ENCODE measurements around the gene RHOH. TPM values are rescaled to one million over a fixed set of nuclear protein-coding genes. Genes with fewer than 3 reads are reported as not detected.

RHOH gene
- total and polyA plus RNA-seq, 2 of the 13 experiments (the other 11 are each of a cell fraction or from before 2014, with no cell fraction given) = 0.57 TPM; not detected in 1

DNA sequence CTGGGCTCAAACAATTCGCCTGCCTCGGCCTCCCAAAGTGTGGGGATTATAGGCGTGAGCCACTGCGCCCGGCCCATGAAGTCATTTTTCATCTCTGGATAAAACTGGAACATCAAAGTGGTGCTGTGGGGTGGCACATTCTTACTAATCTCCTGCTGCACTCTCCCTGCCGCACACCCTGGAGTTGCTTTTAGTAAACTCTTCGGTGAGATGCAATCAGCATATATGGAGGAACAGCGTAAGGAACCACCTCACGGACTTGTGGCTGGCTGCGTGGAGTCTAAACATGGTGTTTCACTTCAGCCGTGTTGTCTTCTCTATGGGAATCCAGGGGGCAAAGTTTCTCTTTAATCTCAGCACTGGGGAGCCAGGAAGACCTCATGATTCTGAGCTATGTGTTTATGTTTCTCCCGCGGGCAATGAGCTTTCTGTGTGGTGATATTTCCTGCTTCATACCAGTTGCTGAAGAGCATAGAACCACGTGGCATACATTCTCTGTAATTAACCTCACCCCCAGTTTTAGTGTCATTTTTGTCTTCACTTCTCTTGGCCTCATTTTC is 2.1 kb upstream of the RHOH start:
- intact Hi-C loops (cut with micrococcal nuclease; ENCODE audit: unreplicated experiment) (no loop called here), in situ Hi-C loops (cut with HindIII; ENCODE audit: extremely low pct_ligation_motif_present, low pct_unique_long_range_greater_than_20kb) (no loop called here)
- Histone ChIP-seq H3K4me2 (ENCODE audit: low read depth, low read length) (peak overlapping the region; percentile 76), H2AFZ (ENCODE audit: low read length) (peak overlapping the region; percentile 76), H3K27ac (ENCODE audit: extremely low read length, insufficient read depth, low read length) (peak overlapping the region; percentile 38), H3K36me3 (replicated peaks in 1 of 2; ENCODE audit: control insufficient read depth in 1 of 2, insufficient read depth in 2 of 2, low read length in 2 of 2) (no peaks in the 10 kb centered on the region), H3K4me3 (replicated peaks in 1 of 3; ENCODE audit: insufficient read depth in 1 of 3, low read depth in 2 of 3, low read length in 3 of 3) (peak overlapping the region in 2 of 3 experiments; percentile 2 to 48; a peak in 3 of 6 replicates), H3K4me1 (ENCODE audit: insufficient read depth, low read length) (peaks cover 60% of the 10 kb centered on the region), H3K27me3 (ENCODE audit: control insufficient read depth in 1 of 2, insufficient read depth in 2 of 2, low read length in 2 of 2) (no peaks in the 10 kb centered on the region; a peak in 1 of 5 replicates), H3K79me2 (ENCODE audit: insufficient read depth, low read length) (no peaks in the 10 kb centered on the region), H3K9ac (ENCODE audit: insufficient read depth, low read depth, low read length) (no peak overlapping the region; the same call in 1 of the 2 replicates), H3K9me3 (ENCODE audit: low read length) (no peaks in the 10 kb centered on the region), H4K20me1 (ENCODE audit: insufficient read depth, low read length) (no peaks in the 10 kb centered on the region)
- DNase-seq (ENCODE audit: low spot score) (peak; percentile 36), ATAC-seq (peak; percentile 26), FAIRE-seq (peak; percentile 60)
- 0 out of 2 replicates have a peak, but pooled peaks have one; percentile 14 for TF ChIP-seq SAP130 (CRISPR knock-in tag; IDR thresholded peaks at IDR 0.05; ENCODE audit: low read depth)
- TF ChIP-seq, protein P1, sequence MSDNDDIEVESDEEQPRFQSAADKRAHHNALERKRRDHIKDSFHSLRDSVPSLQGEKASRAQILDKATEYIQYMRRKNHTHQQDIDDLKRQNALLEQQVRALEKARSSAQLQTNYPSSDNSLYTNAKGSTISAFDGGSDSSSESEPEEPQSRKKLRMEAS (IDR thresholded peaks at IDR 0.05) = peak; percentile 70; the same call in 1 of the 2 replicates
- 0 out of 2 replicates have a peak, but pooled peaks have one; percentile 23 for TF ChIP-seq ZBTB38 (CRISPR knock-in tag; IDR thresholded peaks at IDR 0.05)
- 0 out of 2 replicates have a peak, but pooled peaks have one; percentile 11 for TF ChIP-seq ZNF616 (CRISPR knock-in tag; IDR thresholded peaks at IDR 0.05; ENCODE audit: low read depth)
- no peak for TF ChIP-seq ZNF33A (CRISPR knock-in tag; IDR thresholded peaks at IDR 0.05; ENCODE audit: borderline replicate concordance)
- TF ChIP-seq HNF4A (CRISPR knock-in tag; IDR thresholded peaks at IDR 0.05) = 0 out of 2 replicates have a peak, but pooled peaks have one; percentile 18
- TF ChIP-seq ZNF317 (CRISPR knock-in tag; IDR thresholded peaks at IDR 0.05) = 0 out of 2 replicates have a peak, but pooled peaks have one; percentile 50
- no peak for TF ChIP-seq FOXP1 (IDR thresholded peaks at IDR 0.05)
- TF ChIP-seq FOXP1 (CRISPR knock-in tag; IDR thresholded peaks at IDR 0.05) = 0 out of 2 replicates have a peak, but pooled peaks have one; percentile 14
- no peak for TF ChIP-seq AGO2 (optimal IDR thresholded peaks at IDR 0.05; ENCODE audit: low read depth, low read length)
- no peak for TF ChIP-seq ELF1 (CRISPR knock-in tag; IDR thresholded peaks at IDR 0.05)
- peak; percentile 17 for TF ChIP-seq TEAD3 (CRISPR knock-in tag; optimal IDR thresholded peaks at IDR 0.05; ENCODE audit: borderline replicate concordance)
- peak; percentile 46; the same call in 1 of the 2 replicates for TF ChIP-seq ZMYM3 (CRISPR knock-in tag; IDR thresholded peaks at IDR 0.05)
- TF ChIP-seq HOXA3 (CRISPR knock-in tag; IDR thresholded peaks at IDR 0.05) = peak; percentile 39; the same call in 1 of the 2 replicates
- TF ChIP-seq, protein P2, sequence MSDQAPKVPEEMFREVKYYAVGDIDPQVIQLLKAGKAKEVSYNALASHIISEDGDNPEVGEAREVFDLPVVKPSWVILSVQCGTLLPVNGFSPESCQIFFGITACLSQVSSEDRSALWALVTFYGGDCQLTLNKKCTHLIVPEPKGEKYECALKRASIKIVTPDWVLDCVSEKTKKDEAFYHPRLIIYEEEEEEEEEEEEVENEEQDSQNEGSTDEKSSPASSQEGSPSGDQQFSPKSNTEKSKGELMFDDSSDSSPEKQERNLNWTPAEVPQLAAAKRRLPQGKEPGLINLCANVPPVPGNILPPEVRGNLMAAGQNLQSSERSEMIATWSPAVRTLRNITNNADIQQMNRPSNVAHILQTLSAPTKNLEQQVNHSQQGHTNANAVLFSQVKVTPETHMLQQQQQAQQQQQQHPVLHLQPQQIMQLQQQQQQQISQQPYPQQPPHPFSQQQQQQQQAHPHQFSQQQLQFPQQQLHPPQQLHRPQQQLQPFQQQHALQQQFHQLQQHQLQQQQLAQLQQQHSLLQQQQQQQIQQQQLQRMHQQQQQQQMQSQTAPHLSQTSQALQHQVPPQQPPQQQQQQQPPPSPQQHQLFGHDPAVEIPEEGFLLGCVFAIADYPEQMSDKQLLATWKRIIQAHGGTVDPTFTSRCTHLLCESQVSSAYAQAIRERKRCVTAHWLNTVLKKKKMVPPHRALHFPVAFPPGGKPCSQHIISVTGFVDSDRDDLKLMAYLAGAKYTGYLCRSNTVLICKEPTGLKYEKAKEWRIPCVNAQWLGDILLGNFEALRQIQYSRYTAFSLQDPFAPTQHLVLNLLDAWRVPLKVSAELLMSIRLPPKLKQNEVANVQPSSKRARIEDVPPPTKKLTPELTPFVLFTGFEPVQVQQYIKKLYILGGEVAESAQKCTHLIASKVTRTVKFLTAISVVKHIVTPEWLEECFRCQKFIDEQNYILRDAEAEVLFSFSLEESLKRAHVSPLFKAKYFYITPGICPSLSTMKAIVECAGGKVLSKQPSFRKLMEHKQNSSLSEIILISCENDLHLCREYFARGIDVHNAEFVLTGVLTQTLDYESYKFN (CRISPR knock-in tag; conservative IDR thresholded peaks at IDR 0.05) = 0 out of 2 replicates have a peak, but pooled peaks have one; percentile 35
- ChIA-PET POLR2A (no interaction called here), CTCF (ENCODE audit: low intra/inter-chr PET ratio, low total read pairs) (no interaction called here)
- BruUV-seq (replicated peaks) = no TSS peak
- WGBS (ENCODE audit: low lambda C conversion rate) = 47% methylated on average over 14 of the region's 14 CpGs

Data from HepG2 (cell line).